T-cell (primary cell): ENCODE data around the gene ACAT2. TPM values are rescaled to one million over a fixed set of nuclear protein-coding genes. Genes with fewer than 3 reads are reported as not detected.

ENCODE experiments used
- ATAC-seq, 4 experiments: fragments of 200-7000 bp in 3 of 4; fragments of 150-1000 bp in 1 of 4; cut with Tn5 transposase; replicated peaks in 1 of 4; 1 replicate in 3 of 4; 2 replicates in 1 of 4; pipeline ENCODE4 v1.10.0; 2021; ENCODE audit warnings: moderate library complexity in 3 of 4, mild to moderate bottlenecking in 2 of 4, moderate number of reproducible peaks in 1 of 4
- CTCF ChIA-PET, 2 donors: fragments of 300-600 bp; sonication (Branson Sonifier 250); formaldehyde crosslinking; loops; one replicate each; lab custom pipeline; 2022; ENCODE audit warnings: antibody characterized with exemption in 2 of 2; lab: Charles Lee
- POLR2A ChIA-PET, 2 donors: fragments of 300-600 bp; sonication (Branson Sonifier 250); formaldehyde crosslinking; loops; one replicate each; lab custom pipeline; 2022; ENCODE audit warnings: antibody characterized with exemption in 2 of 2; lab: Charles Lee
- DNase-seq, 35 experiments: peaks; one replicate each; pipeline versions ENCODE4 v3.0.0 to v3.0.0-alpha.2; 2013 to 2023
- H3K27ac ChIP-seq: one replicate; pipeline ENCODE4 v1.5.1; 2013; ENCODE audit warnings: low read length
- H3K27me3 ChIP-seq, 2 experiments: replicated peaks in 1 of 2; 1 replicate in 1 of 2; 2 replicates in 1 of 2; pipeline versions ENCODE4 v1.6.1 to v1.7.0; 2013; ENCODE audit warnings: low read length in 1 of 2, mixed read lengths in 1 of 2; ENCODE audit not compliant: control insufficient read depth in 2 of 2, insufficient read depth in 2 of 2; ENCODE audit errors: extremely low read depth in 1 of 2
- H3K36me3 ChIP-seq, 2 donors: 1 replicate in 1 of 2; 2 replicates in 1 of 2; pipeline versions ENCODE4 v1.6.1 to v1.7.0; 2013; ENCODE audit warnings: low read length in 1 of 2; ENCODE audit not compliant: control insufficient read depth in 2 of 2, insufficient read depth in 1 of 2; ENCODE audit errors: extremely low read depth in 1 of 2
- H3K4me1 ChIP-seq, 2 experiments: 1 replicate in 1 of 2; 2 replicates in 1 of 2; pipeline versions ENCODE4 v1.6.1 to v1.7.0; 2013; ENCODE audit warnings: low read length in 2 of 2, mixed read lengths in 1 of 2; ENCODE audit not compliant: insufficient read depth in 2 of 2, control insufficient read depth in 1 of 2; ENCODE audit errors: extremely low read depth in 1 of 2
- H3K4me3 ChIP-seq, 2 donors: 1 replicate in 1 of 2; 2 replicates in 1 of 2; pipeline versions ENCODE4 v1.5.1 to v1.7.0; 2013; ENCODE audit warnings: mild to moderate bottlenecking in 2 of 2, low read length in 1 of 2, moderate library complexity in 1 of 2; ENCODE audit not compliant: control insufficient read depth in 1 of 2; ENCODE audit errors: extremely low read depth in 1 of 2
- H3K9me3 ChIP-seq: 2 replicates; pipeline ENCODE4 v1.7.0; 2013
- H3K27ac Mint-ChIP-seq, 2 donors: one replicate each; pipeline ENCODE4 v1.8.0; 2020 to 2021; ENCODE audit warnings: mild to moderate bottlenecking in 2 of 2, mixed read lengths in 2 of 2
- H3K27me3 Mint-ChIP-seq, 2 donors: one replicate each; pipeline ENCODE4 v1.8.0; 2021 to 2022; ENCODE audit warnings: mixed read lengths in 2 of 2
- H3K36me3 Mint-ChIP-seq: one replicate; pipeline ENCODE4 v1.8.0; 2021; ENCODE audit warnings: mixed read lengths
- H3K4me1 Mint-ChIP-seq, 3 donors: one replicate each; pipeline ENCODE4 v1.8.0; 2020 to 2022; ENCODE audit warnings: mixed read lengths in 3 of 3, mild to moderate bottlenecking in 1 of 3
- H3K4me3 Mint-ChIP-seq, 3 donors: one replicate each; pipeline ENCODE4 v1.8.0; 2020 to 2022; ENCODE audit warnings: mild to moderate bottlenecking in 3 of 3, mixed read lengths in 3 of 3, moderate library complexity in 3 of 3
- H3K9me3 Mint-ChIP-seq, 3 donors: one replicate each; pipeline ENCODE4 v1.8.0; 2020 to 2022; ENCODE audit warnings: mixed read lengths in 3 of 3
- WGBS: methylation state at CpG from one replicate; pipeline ENCODE4 v1.1.5; 2013; ENCODE audit warnings: missing lambda C conversion rate; ENCODE audit not compliant: insufficient coverage; 5-methylcytosine and 5-hydroxymethylcytosine counted together
- total RNA-seq, 35 experiments: library from RNA in 6 of 35; stranded (reverse) in 6 of 35; fragments of 120-200 nt in 1 of 35; gene quantifications; one replicate each; pipeline versions ENCODE4 v1.2.1 to v1.2.4 and lab custom pipeline; 2013 to 2026

Gene ACAT2
- total RNA-seq, 5 donors from 2014 or later (not counting 1 experiment from before 2014, with no cell fraction given) = 21.5 to 28.2 (median 27.4) TPM

DNA sequence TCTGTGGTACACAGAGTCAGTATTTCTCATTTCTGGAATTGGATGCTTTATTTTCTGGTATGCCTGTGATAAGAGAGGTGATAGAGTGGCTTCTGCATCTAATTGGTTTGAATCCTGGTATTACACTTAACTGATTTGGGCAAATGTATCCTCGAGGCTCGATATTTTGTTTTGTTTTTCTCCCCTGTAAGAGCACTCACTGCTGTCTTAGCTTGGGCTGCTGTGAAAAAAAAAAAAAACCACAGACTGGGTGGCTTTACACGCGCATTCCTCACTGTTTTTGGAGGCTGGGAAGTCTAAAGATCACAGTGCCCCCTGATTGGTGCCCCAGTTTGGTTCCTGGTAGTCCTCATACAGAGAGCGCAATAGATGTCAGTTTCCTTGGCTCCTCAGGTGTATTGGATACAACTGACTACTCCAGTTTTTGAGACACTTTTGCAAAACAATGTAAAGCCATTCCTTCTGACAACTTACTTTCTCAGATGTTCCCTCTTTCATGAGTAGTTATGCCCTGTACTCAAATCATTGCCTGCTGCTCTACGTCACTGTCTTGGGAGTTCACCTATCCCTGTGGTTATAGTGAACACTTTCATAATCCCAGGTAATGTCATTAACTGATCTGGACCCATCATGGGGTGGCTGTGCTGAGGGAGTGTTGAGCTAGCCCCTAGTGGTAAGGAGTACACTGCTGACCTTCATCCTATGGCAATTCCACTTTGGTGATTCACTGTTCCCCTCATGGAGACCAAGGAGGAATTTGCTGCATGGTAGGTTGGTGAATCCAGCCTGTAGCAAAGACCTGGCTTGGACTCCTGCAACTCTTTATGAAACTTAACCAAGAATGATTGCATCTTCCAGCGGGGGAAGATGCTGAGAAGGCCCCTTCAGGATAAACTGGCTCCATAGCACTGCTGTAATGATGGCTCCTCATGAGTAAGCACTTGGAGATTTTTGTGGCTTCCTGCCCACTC, 3.5 kb upstream of the ACAT2 start:
- H3K4me1 ChIP-seq = peaks cover 10 to 16% of the 10 kb centered on the region in 2 experiments
- Mint-ChIP-seq H3K4me3 (no peak overlapping the region), H3K27ac (peak overlapping the region; percentile 50 to 58), H3K27me3 (no peaks in the 10 kb centered on the region), H3K36me3 (peaks cover 29% of the 10 kb centered on the region), H3K4me1 (peaks cover 23% of the 10 kb centered on the region in 3 donors), H3K9me3 (no peaks in the 10 kb centered on the region)
- no peak overlapping the region for H3K4me3 ChIP-seq
- DNase-seq = no peak
- peak overlapping the region; percentile 17 for H3K27ac ChIP-seq
- CTCF ChIA-PET = no interaction called here
- POLR2A ChIA-PET = interaction anchor here in 1 of 2 donors (0.7 kb wide), 1 partner anchor 77 kb away, joined by 3 read pairs; no protein-coding TSS in a partner anchor
- H3K27me3 ChIP-seq = no peaks in the 10 kb centered on the region
- H3K9me3 ChIP-seq = no peaks in the 10 kb centered on the region
- no peak for ATAC-seq
- WGBS = 100% methylated on average over 2 of the region's 7 CpGs
- peaks cover 4 to 43% of the 10 kb centered on the region in 2 donors for H3K36me3 ChIP-seq

DNA sequence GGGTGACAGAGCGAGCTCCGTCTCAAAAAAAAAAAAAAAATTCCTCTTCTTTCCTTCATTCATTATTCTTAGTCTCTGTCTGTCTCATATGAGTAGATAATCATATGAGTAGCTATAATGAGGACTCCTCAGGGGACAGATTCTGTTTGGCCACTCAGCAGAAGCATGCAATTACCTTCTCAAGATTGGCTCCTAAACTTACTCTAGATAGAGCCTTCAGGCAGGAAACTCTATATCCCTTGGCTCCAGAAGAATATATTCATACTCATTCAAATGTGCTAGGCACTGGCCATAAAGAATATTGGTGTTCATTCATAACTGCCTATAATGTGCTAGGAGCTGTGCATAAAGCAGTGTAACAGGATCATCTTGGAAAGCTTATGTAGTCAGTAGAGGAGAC, 2.2 kb upstream of the ACAT2 start:
- H3K27ac ChIP-seq = no peak overlapping the region
- no peaks in the 10 kb centered on the region for H3K27me3 Mint-ChIP-seq
- H3K27ac Mint-ChIP-seq = peak overlapping the region; percentile 13 to 80
- peaks cover 10 to 16% of the 10 kb centered on the region in 2 experiments for H3K4me1 ChIP-seq
- peak overlapping the region; percentile 1 to 91 (median 7) for H3K4me3 Mint-ChIP-seq
- peaks cover 25% of the 10 kb centered on the region for H3K36me3 Mint-ChIP-seq
- H3K4me3 ChIP-seq = no peak overlapping the region
- ChIA-PET CTCF (interaction anchor here (0.5 to 0.9 kb wide), 5 partner anchors 29 to 1198 kb away, joined by 3 to 4 read pairs (median 3); no protein-coding TSS in a partner anchor), POLR2A (interaction anchor here (0.6 to 0.7 kb wide), 4 partner anchors 16 to 33 kb away, joined by 3 to 7 read pairs (median 3); no protein-coding TSS in a partner anchor)
- no peaks in the 10 kb centered on the region for H3K9me3 Mint-ChIP-seq
- WGBS = no CpG with 5 or more reads among the region's 2 CpGs
- ATAC-seq (no peak), DNase-seq (no peak)
- H3K27me3 ChIP-seq = no peaks in the 10 kb centered on the region
- H3K36me3 ChIP-seq = peaks cover 2 to 38% of the 10 kb centered on the region in 2 donors
- H3K9me3 ChIP-seq = no peaks in the 10 kb centered on the region
- H3K4me1 Mint-ChIP-seq = peaks cover 23 to 27% (median 25%) of the 10 kb centered on the region in 3 donors

- H3K9me3 Mint-ChIP-seq = no peaks in the 10 kb centered on the region
- H3K36me3 Mint-ChIP-seq = peaks cover 21% of the 10 kb centered on the region
- H3K4me1 ChIP-seq = peaks cover 10 to 16% of the 10 kb centered on the region in 2 experiments
- H3K4me1 Mint-ChIP-seq = peaks cover 23 to 30% (median 27%) of the 10 kb centered on the region in 3 donors
- H3K4me3 ChIP-seq = peak overlapping the region in 1 of 2 donors; percentile 91
- no peaks in the 10 kb centered on the region for H3K27me3 Mint-ChIP-seq
- H3K36me3 ChIP-seq = peaks cover 3 to 34% of the 10 kb centered on the region in 2 donors
- ChIA-PET POLR2A (interaction anchor here in 1 of 2 donors (0.5 to 2.0 kb wide), 6 partner anchors 8 to 36 kb away, joined by 3 to 11 read pairs (median 6); partner anchors contain the start of genes MRPL18, TCP1 and WTAP), CTCF (interaction anchor here in 1 of 2 donors (0.6 to 1.0 kb wide), 2 partner anchors 32 to 69 kb away, joined by 3 read pairs; no protein-coding TSS in a partner anchor)
- H3K27ac Mint-ChIP-seq = peak overlapping the region; percentile 94 to 97
- H3K9me3 ChIP-seq = no peaks in the 10 kb centered on the region
- no peaks in the 10 kb centered on the region for H3K27me3 ChIP-seq
- WGBS = 96% methylated on average over 2 of the region's 3 CpGs
- no peak for DNase-seq
- peak overlapping the region; percentile 91 to 94 (median 94) for H3K4me3 Mint-ChIP-seq
- ATAC-seq = no peak
- H3K27ac ChIP-seq = peak overlapping the region; percentile 92
These were observed 1.2 kb upstream of the ACAT2 start for GRCh38 chr6:159760602-159761057.

DNA sequence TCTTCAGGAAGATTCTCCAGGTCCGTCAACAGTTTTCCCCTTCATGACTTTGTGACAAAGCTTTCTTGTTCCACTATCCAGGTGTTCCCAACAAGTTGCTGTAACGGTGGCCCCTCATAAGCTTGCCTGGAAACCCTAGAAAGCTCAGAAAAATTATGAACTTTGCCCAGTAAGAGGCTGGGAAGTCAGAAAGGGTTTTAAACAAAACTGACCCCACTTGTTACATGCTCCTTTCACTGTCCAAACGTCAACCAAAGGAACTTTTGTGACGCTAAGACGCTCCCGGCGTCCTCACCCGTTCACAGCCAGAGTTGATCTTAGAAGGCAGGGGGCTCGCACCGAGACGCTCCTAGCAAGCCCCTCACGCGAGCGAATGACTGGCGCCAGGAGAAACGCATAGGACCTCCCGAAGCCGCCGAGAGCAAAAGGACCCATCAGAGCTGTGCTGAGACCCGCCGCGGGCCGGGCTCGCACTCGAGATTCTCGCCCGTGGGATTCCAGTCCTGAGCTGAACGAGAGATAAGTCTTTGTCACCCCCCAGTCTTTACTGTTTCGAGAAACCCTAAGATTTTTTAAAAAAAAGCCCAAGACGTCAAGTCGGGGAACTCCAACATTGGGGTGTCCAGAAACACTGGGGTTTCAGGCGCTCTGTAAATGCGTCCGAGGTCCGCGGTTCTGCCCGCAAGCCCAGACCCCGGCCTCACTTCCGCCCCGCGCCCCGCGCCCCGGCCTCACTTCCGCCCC, 544 bp upstream of the ACAT2 start:
- peak in 1 of 4 experiments; percentile 5 for ATAC-seq
- peak in 4 of 35 experiments; percentile 3 to 28 (median 12) for DNase-seq
- Mint-ChIP-seq H3K9me3 (no peaks in the 10 kb centered on the region), H3K4me3 (peak overlapping the region; percentile 91 to 94 (median 94)), H3K27ac (peak overlapping the region; percentile 94 to 97), H3K27me3 (no peaks in the 10 kb centered on the region), H3K36me3 (peaks cover 15% of the 10 kb centered on the region), H3K4me1 (peaks cover 23 to 31% (median 29%) of the 10 kb centered on the region in 3 donors)
- CTCF ChIA-PET = interaction anchor here (0.6 to 1.4 kb wide), 9 partner anchors 24 to 70 kb away, joined by 3 to 12 read pairs (median 3); partner anchors contain the start of genes MRPL18 (in 1 of the 2) and WTAP (in 1 of the 2)
- H3K4me3 ChIP-seq = peak overlapping the region; percentile 91 to 97
- no peaks in the 10 kb centered on the region for H3K27me3 ChIP-seq
- peak overlapping the region; percentile 92 for H3K27ac ChIP-seq
- 5% methylated on average over 40 of the region's 45 CpGs for whole genome bisulfite sequencing
- peaks cover 10 to 16% of the 10 kb centered on the region in 2 experiments for H3K4me1 ChIP-seq
- H3K9me3 ChIP-seq = no peaks in the 10 kb centered on the region
- H3K36me3 ChIP-seq = peaks cover 3 to 32% of the 10 kb centered on the region in 2 donors
- POLR2A ChIA-PET = interaction anchor here in 1 of 2 donors (0.6 to 2.0 kb wide), 9 partner anchors 10 to 1513 kb away, joined by 3 to 11 read pairs (median 4); partner anchors contain the start of genes AGPAT4, MRPL18, TCP1 and WTAP

DNA sequence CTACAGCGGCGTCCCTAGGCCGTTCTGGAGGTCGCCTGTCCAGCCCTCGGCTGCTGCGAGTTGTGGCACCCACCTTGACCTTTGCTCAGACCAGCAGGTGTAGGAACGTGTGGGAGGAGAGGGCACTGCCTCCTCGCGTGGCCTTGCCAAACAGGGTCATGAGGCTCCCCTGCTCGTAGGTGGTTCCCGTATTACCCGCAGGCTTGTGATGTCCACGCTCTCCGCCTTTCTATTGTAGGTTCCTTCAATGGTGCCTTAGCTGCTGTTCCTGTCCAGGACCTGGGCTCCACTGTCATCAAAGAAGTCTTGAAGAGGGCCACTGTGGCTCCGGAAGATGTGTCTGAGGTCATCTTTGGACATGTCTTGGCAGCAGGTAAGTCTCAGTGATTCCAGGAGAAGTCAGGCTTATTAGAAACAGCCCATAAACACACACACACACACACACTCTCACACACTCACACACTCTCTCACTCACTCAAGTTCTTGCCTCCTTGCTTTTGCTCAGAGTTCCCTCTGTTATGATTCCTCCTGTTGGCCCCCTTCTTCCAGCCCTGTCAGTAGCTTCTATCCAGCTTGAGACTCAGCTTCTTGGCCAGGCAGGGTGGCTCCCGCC, 942 bp downstream of the ACAT2 start:
- ChIA-PET POLR2A (interaction anchor here in 1 of 2 donors (0.6 to 0.8 kb wide), 3 partner anchors 28 to 44 kb away, joined by 3 to 10 read pairs (median 3); no protein-coding TSS in a partner anchor), CTCF (interaction anchor here (0.7 to 0.9 kb wide), 2 partner anchors 30 to 90 kb away, joined by 3 to 5 read pairs; no protein-coding TSS in a partner anchor)
- peak in 28 of 35 experiments; percentile 7 to 65 (median 22) for DNase-seq
- no peaks in the 10 kb centered on the region for H3K27me3 ChIP-seq
- H3K9me3 Mint-ChIP-seq = no peaks in the 10 kb centered on the region
- peak overlapping the region; percentile 79 to 97 for H3K4me3 ChIP-seq
- peaks cover 23 to 31% (median 29%) of the 10 kb centered on the region in 3 donors for H3K4me1 Mint-ChIP-seq
- H3K36me3 ChIP-seq = peaks cover 3 to 42% of the 10 kb centered on the region in 2 donors
- peak overlapping the region; percentile 98 for H3K27ac ChIP-seq
- H3K27ac Mint-ChIP-seq = peak overlapping the region; percentile 96 to 97
- peaks cover 10 to 16% of the 10 kb centered on the region in 2 experiments for H3K4me1 ChIP-seq
- H3K27me3 Mint-ChIP-seq = no peaks in the 10 kb centered on the region
- H3K36me3 Mint-ChIP-seq = peaks cover 25% of the 10 kb centered on the region
- H3K9me3 ChIP-seq = no peaks in the 10 kb centered on the region
- no peak for ATAC-seq
- H3K4me3 Mint-ChIP-seq = peak overlapping the region; percentile 91 to 94 (median 94)
- WGBS = 6% methylated on average over 11 of the region's 16 CpGs
